Activated CD4-positive, alpha-beta T cell treated with anti-CD3 and anti-CD28 coated beads, Interleukin-2, amount 50 U/mL, for 24 hours (primary cell): ENCODE data around the gene TMEM14A.
"Not testable (repeated sequence)": the region's sequence is repeated elsewhere in the genome, so short reads cannot be mapped to it uniquely, and the experiment has no call there.

Experiments used
- DNase-seq, 2 donors: peaks; one replicate each; pipeline ENCODE4 v3.0.0-alpha.2; 2020; ENCODE audit warnings: low read depth in 1 of 2, low spot score in 1 of 2

Gene TMEM14A

GRCh38 chr6:52655941-52656340 is 15.0 kb upstream of the TMEM14A start:
- DNase-seq, result not testable (repeated sequence)

DNA sequence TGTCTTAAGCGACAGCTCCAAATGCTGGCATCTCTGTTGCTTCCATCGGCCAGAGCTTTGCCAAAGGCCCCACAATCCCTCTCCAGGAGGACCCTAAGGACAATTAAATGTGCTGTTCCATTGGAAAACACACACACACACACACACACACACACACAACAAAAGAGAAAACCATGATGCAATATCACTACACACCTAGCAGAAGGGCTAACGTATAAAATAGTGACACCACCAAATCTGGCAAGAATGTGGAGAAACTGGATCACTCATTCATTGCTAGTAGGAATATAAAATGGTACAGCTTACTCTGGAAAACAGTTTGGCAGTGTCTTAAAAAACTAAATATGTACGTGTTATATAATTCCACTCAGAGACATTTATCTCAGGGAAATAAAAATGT is 13.0 kb upstream of the TMEM14A start:
- DNase-seq, result no peak

- no peak for DNase-seq
Measured at GRCh38 chr6:52661551-52661950, 9.4 kb upstream of the TMEM14A start.

DNA sequence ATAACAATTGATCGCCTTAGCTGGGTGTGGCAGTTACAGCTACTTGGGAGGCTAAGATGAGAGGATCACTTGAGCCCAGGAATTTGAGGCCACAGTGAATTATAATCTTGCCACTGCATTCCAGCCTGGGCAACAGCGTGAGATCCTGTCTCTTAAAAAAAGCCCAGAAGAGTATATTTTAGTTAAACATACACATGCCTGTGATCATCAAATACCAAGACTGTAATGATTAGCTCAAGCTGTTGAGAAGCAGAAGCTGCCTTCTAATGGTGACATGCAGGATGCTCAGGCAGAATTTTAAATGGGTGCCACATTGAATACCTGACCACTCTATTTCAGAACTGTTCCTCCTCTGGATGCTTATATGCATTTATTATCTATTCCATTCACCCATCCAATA is 8.9 kb upstream of the TMEM14A start:
- DNase-seq, result no peak

GRCh38 chr6:52663120-52663935 is 7.6 kb upstream of the TMEM14A start:
- peak in 1 of 2 donors; percentile 44 for DNase-seq

- DNase-seq, result no peak
Measured at GRCh38 chr6:52663936-52664185, 7.1 kb upstream of the TMEM14A start.

DNA sequence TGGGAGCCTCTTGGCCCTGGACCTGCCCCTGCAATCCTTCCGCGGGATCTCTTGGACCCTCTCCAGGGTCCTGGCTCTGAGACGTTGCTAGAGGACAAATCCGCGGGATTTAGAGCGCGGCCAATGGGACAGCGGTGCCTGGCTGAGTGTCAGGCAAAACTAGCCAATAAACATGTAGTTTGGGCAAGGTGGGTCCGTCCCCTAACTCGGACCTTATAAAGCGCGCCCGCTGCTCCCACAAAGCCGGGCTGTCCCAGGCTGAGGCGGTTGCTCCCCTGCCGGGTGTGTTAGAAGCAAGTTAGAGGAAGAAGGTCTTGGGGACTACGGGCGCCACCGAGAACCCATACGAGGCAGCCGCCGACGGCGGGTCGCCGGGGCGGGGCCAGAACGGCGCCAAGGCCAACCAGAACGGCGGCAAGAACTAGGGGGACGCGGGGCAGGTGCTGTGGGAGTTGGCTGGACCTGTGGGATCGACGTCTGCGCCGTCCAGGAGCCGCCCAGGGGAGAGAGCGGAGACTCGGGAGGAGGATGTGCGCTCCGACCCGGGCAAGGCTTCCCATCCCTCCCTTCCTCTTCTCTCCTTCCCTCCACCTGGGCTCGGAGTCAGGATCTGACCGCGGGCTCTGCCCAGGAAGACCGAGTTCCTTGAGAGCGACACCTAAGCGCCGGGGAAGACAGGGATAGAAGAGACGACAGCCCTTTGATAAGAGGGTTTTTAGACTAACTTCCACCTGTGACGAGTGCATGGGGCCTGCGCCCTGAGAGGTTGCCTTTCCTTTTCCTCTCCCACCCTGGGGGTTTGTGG is 6.5 kb upstream of the TMEM14A start:
- peak; percentile 32 to 59 for DNase-seq

DNA sequence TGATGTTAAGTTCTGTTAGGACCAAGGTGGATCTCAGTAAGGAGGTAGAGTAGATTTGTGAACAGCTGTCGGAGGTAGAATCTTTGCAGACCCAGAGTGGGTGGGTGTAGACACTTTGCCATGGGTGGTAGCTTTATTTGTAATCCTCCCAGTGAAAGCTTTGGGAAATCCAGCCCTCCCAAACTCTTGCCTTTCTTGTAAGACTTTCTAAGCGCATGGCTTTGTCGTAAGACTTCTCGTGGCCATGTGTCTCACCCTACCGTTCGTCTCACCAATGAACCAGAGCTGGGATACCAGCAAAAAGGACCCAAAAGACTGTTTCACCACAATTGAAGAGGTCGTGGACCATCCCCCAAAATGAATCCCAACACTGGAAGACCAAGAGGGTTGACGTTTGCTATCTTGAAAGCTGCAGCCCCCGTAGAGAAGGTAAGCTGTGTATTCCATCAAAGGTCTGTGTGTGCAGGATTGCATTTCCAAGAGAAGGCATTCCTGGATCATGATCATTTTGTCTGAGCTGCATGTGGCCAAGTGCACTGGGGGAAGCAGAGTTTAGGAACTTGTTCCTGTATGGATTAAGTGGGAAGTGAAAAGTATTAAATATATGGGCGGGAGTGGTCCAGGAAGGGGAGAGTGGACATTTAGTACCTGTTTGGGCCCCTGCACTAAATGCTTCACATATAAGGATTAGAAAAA is 5.8 kb upstream of the TMEM14A start:
- no peak for DNase-seq

- DNase-seq, result no peak
Measured at GRCh38 chr6:52666071-52666470, 4.8 kb upstream of the TMEM14A start.

DNA sequence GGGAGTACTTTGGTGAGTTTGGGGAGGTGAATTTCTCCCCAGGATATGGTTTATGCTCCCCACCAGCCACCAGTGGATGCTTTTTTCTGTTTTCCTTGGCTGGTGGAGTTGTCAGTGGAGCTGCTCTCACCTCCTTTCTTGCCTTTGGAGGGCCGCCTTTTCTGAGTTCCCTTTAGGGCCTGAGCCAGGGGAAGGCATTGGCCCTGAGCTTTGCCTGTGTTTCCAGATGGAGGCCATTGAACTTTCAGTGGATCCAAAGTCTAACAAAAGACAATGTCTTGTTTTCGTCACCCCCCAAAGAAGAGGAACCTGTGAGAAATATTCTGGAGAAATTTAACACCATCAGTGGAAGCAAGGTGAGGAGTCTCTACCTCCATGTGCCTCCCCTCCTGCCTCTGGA is 4.4 kb upstream of the TMEM14A start:
- DNase-seq, result no peak

- no peak for DNase-seq
Measured at GRCh38 chr6:52667572-52667971, 3.3 kb upstream of the TMEM14A start.

DNA sequence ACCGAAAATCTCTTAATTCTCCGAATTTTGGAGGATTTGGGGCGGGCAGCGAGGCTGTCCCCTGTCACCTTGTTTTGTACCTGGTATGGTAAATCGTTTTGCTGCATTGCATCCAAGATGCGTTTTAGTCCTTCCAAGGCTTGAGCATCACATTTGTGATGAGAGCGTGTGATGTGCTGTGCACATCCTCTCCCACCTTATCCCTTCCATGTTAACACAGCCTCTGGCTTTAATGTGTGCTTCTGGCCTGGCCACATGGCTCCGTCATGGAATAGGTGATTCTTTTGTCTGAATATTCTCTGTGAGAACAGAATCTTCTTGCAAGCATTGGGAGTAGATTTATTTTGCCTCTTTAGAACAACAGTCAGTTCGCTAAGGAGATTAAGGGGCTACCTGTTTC is 763 bp downstream of the TMEM14A start:
- no peak for DNase-seq

- DNase-seq, result no peak
Measured at GRCh38 chr6:52672412-52673025, 1.6 kb downstream of the TMEM14A start.

DNA sequence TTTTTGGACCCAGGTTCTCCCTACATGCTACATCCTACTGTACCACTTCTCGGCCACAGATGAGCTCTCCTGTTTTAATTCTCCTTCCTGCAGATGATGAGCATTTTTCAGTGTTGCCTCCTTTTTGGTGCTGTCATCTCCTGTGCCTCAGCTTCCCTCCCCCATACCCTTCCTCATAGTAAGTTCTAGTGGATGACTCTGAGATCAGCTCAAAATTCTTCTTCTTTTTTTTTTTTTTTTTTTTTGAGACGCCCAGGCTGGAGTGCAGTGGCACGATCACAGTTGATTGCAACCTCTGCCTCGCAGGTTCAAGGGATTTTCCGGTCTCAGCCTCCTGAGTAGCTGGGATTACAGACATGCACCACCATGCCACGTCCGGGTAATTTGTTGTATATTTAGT is 3.8 kb downstream of the TMEM14A start:
- no peak for DNase-seq

DNA sequence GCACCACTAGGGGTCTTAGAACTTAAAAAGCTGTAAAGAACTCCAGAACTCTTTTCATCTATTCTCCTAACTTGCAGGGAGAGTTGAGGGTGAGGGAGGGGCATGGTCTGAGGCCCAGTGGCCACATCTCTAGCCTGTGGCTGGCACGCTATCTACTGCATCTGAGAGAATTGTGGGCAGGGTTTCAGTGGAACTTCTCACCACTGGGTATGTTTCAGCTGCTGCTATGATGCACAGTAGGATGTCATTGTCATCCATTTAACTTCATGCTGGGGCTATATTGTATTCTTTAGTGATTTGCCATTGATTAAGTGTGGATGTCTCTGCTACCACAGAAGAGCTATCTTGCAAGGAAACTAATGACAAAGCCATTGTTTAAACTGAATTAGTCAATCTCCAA is 4.5 kb downstream of the TMEM14A start:
- DNase-seq, result no peak

DNA sequence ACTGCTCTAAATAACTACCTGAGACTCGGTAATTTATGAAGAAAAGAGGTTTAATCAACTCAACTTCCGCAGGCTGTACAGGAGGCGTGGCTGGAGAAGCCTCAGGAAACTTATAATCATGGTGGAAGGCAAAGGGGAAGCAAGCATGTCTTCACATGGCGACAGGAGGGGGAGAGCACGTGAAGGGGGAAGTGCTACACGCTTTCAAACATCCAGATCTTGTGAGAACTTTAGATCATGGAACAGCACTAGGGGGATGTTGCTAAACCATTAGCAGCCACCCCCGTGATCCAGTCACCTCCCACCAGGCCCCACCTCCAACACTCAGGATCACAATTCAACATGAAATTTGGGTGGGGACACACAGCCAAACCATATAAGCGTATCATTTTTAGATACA is 5.7 kb downstream of the TMEM14A start:
- DNase-seq, result not testable (repeated sequence)

DNA sequence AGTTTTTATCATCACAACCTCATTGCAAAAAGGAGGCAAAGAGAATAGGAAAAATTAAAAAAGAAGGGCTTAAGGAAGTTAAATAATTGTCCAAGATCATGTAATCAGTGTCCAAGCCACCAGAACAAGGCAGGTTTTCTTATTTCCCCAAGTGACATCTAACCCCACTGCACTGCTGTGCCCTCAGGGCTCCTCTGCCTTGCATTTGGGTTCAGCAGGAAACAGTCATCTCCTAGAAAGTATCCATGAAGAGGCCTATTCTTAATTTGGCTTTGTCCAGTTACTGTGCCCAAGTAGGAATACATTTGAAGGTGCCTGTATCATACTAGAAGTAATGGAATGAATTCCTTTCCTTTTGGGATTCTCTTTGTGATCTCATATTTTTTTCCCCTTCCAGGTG is 10.5 kb downstream of the TMEM14A start:
- DNase-seq, result no peak

- no peak for DNase-seq
Measured at GRCh38 chr6:52686878-52687699, 16.2 kb downstream of the TMEM14A start.

DNA sequence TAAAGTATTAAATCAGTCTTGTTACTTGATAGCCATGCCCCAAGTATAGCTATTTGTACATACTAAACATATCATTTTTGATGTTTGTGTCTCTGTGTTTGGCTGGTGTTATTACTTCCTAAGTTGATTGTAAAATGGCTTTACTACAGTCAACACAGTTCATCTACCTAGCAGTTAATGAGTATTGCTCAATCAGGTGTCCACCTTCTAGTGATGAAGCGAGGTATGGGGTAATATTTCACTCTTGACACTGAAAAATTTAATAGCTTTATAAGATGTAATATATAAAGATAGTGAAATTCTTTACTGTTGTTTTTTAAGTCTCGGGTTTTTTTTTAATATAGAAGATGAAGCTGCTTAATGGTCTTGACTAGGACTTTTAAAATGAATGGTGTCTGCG is 18.9 kb downstream of the TMEM14A start:
- no peak for DNase-seq

DNA sequence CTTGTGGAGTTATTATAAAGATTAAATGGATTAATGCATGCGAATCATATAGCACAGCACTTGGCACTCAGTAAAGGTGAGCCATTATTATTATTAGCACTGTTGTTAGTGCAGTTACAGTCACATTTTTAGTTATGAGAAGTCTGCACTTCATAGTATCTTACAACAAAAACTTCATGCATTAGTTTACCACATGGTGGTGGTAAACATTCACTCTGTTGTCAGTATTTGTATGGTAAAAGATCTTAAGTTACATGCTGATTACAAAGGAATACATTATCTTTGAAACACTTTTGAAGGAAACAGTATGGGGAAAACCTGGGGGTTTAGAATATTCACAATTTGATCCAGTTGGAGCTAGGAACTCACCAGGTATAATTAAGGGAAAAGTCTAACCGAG is 20.8 kb downstream of the TMEM14A start:
- no peak for DNase-seq

- no peak for DNase-seq
Measured at GRCh38 chr6:52693773-52694172, 22.9 kb downstream of the TMEM14A start.
